H4 (cell line): ENCODE results near the gene SERPINB5. TPM values are rescaled to one million over a fixed set of nuclear protein-coding genes. Genes with fewer than 3 reads are reported as not detected.
A peak's percentile ranks its signal among the peaks of the same experiment; 100 is the strongest.
"Not testable (repeated sequence)": the region's sequence is repeated elsewhere in the genome, so short reads cannot be mapped to it uniquely, and the experiment has no call there.

Experiments used
- DNase-seq: peaks from one replicate; pipeline ENCODE4 v3.0.0-alpha.2; 2015; ENCODE audit warnings: low spot score
- total RNA-seq: library from RNA; depleted of rRNA; stranded (reverse); fragments of >200 nt; shearing (Covaris generic); gene quantifications from 2 replicates; pipeline ENCODE4 v1.2.3, GENCODE V29; 2014; rRNA removed

Gene SERPINB5, protein sequence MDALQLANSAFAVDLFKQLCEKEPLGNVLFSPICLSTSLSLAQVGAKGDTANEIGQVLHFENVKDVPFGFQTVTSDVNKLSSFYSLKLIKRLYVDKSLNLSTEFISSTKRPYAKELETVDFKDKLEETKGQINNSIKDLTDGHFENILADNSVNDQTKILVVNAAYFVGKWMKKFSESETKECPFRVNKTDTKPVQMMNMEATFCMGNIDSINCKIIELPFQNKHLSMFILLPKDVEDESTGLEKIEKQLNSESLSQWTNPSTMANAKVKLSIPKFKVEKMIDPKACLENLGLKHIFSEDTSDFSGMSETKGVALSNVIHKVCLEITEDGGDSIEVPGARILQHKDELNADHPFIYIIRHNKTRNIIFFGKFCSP
- total RNA-seq, result 1.1 TPM in 1 of 2 replicates, not detected in the other

- no peak for DNase-seq
These were observed at the start of gene SERPINB5 for GRCh38 chr18:63476668-63477067. SERPINB5 (plus strand) TSS chr18:63476958; CDS start chr18:63484429, 7,471 bp downstream.

DNA sequence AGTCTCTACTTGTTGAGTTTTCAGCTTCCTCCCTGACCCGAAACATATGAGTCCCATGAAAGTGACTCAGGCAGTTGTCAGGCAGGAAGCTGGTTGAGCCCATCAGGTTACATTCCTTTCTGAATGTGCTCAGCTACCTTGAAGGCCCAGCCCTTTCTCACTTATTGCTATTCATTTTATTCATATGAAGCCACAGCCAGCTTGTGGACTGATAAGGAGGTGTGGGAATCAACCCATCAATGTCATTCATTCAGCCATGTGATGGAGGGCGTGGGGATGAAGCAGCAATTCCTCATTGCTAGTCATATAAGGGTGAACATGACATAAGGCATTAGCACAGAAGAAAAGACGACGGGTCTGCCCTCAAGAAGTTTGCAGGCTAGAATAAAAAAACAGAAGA is 49.2 kb upstream of the SERPINB5 start:
- no peak for DNase-seq

GRCh38 chr18:63430526-63430925 is 46.2 kb upstream of the SERPINB5 start:
- no peak for DNase-seq

- DNase-seq, result no peak
These were observed 45.6 kb upstream of the SERPINB5 start for GRCh38 chr18:63431180-63431579.

GRCh38 chr18:63433334-63433866 is 43.4 kb upstream of the SERPINB5 start:
- DNase-seq, result no peak

- no peak for DNase-seq
These were observed 38.6 kb upstream of the SERPINB5 start for GRCh38 chr18:63438181-63438580.

DNA sequence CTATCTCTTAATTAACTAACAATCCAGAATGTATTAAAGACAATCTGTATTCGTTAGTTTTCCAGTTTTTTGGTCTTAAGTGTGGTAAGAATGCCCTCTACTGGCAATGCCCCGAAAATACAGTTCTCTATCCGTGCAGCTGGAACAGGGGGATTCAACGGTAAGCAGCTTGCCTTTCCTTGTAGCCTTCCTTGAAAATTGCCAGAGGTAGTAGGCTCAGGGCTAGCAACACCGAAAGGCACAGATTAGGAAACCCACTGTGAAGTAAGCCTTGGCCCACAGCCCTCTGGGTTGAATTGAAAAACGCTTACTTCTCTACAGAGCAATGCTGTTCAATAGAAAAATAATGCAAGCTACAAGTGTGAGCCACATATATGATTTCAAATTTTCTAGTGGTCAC is 37.4 kb upstream of the SERPINB5 start:
- DNase-seq, result peak; percentile 62

DNA sequence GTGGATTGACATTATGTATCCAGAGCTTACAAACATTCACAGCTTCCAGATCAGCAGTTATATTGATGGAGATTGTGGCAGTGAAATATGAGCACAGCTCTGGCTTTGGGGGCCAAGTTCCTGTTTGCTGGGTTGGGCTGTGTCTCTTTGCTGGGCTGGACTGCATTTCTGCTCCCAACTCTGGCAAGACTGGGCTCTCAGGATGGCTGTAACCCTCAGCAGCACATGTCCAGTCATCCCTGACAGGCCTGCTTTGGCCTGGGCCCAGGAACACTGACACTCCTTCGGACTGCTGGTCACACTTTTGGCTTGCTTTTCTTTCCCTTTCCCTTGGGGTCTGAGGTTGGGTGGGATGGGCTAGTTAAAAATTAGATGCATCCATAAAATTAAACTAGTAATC is 36.5 kb upstream of the SERPINB5 start:
- DNase-seq, result no peak

DNA sequence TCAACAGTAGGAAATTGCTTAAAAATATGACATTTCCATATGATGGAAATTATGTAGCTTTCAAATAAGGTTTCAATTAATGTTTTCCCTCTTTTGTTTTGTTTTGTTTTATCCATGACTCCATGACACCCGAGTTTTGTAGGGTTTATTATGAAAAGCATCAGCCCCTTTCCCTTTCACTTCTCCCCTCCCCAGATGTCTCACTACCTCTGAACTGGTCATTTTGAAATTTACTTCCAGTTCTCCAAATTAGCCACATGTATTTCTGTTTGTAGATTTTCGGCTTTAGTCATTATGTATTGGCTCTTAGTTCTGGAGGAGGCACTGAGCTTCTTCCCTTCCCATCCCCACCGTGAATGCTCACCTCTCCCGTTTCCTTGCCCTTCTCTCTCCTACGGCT is 35.9 kb upstream of the SERPINB5 start:
- DNase-seq, result no peak

DNA sequence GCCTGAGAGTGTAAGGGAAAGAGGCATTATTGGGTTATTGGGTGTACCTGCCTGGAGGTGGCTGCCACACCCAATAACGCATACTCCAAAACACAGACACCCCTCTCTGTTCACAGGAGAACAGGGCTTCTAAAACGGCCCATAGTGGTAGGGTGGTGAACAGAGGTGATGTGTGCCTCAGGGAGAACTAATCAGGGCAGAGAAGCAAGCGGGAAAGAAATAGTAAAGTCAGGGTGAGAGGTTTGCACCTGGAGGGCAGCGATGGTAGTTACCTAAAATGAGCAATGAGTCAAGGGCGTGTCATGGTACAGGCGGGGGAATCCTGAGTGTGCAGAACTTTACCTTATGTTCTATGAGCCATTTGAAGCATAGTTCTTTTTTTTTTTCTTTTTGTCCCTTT is 32.9 kb upstream of the SERPINB5 start:
- DNase-seq, result no peak

DNA sequence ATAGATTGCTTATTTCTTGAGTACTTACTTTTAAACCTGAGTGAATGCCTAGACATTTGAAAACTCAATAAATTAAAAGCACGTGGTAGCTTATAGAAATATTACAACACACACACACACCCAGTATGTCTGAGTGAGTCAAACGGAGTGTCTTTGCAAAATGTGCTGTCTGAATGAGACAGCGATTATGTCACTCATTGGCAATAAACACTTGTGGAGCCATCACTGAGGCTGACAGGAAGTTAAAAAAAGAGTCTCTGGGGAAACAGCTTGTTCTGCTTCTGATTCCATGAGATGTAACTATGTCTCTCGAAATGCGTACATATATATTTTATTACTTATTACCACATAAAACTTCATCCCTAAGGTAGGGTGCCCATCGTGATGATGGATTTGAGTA is 32.2 kb upstream of the SERPINB5 start:
- DNase-seq, result no peak

GRCh38 chr18:63445037-63445436 is 31.7 kb upstream of the SERPINB5 start:
- DNase-seq, result no peak

- no peak for DNase-seq
These were observed 30.5 kb upstream of the SERPINB5 start for GRCh38 chr18:63446266-63446665.

- DNase-seq, result no peak
These were observed 29.7 kb upstream of the SERPINB5 start for GRCh38 chr18:63447066-63447465.

GRCh38 chr18:63449426-63449825 is 27.3 kb upstream of the SERPINB5 start:
- DNase-seq, result no peak

DNA sequence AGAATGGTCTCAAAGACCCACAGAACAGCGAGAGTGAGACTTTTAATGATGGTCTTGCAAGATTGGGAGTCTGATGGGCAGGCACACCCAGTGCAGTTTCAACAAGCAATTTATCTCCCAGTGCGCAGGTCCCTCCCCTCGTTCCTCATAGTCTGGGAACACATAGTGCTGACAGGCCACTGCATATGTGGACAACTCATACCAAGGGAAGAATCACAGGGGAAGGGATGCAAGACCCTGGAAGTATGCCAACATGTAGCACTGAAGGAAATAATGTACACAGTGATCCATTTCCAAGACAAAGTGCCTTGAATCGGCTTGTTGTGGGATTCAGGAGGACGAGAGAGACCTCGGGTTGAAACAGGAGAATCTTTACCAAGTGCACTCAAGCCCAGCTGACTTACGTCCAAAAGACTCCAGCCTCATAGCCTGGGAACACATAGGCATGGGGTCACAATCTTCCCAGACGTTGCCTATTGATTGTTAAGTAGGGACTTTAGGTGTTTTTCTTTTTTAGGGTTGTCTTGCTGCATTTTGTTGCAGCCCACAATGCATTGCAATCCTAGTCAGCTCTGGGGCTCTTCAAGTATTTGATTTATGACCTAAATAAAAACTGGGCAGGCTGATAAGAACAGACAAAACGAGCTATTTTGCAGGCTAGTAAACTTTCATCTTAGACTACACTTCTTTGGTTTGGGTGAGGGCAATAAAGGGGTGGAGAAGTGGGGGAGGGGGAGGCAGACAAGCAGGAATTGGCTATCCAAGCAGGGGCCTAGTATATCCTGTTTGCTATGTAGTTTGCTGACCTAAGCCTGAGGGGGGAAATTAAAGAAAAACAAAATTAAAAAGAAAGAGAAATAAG is 24.7 kb upstream of the SERPINB5 start:
- no peak for DNase-seq

GRCh38 chr18:63452751-63453150 is 24.0 kb upstream of the SERPINB5 start:
- DNase-seq, result not testable (repeated sequence)

GRCh38 chr18:63454497-63454896 is 22.3 kb upstream of the SERPINB5 start:
- DNase-seq, result no peak

DNA sequence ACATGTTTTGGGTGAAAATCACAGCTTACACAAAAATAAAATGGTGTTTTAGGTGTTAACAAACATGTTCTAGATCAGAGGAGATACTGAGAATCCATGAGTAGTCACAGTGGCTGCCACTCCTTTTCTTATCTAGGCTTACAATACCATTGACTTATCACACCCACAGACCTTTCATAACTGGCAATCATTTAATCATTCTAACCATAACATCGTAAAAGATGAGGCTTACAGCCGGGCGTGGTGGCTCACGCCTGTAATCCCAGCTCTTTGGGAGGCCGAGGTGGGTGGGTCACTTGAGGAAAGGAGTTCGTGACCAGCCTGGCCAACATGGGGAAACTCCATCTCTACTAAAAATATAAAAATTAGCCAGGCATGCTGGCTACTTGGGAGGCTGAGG is 18.8 kb upstream of the SERPINB5 start:
- DNase-seq, result no peak

GRCh38 chr18:63460414-63460813 is 16.3 kb upstream of the SERPINB5 start:
- DNase-seq, result no peak

DNA sequence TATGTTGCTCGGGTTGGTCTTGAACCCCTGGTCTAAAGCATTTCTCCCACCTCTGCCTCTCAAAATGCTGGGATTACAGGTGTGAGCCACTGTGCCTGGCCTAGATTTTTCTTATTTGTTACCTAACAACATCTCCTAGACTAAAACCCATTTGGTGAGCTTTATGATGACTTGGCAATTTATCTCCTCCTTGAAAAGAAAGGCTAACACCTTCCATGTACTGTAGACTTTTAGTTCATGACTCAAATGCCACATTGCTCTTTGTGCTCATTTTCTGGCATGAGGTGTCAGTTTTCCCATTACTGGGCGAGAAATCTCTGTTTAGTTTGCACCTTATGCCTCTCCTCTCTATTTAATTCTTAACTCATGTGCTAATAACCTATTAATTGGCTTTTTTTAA is 12.3 kb upstream of the SERPINB5 start:
- no peak for DNase-seq

- no peak for DNase-seq
These were observed 11.7 kb upstream of the SERPINB5 start for GRCh38 chr18:63465059-63465458.

- no peak for DNase-seq
These were observed 9.1 kb upstream of the SERPINB5 start for GRCh38 chr18:63467699-63468098.
